Endothelial cell of umbilical vein (primary cell): ENCODE data around the gene RAB7B. TPM values are rescaled to one million over a fixed set of nuclear protein-coding genes. Genes with fewer than 3 reads are reported as not detected.

ENCODE experiments used
- BruUV-seq: library from RNA; stranded (reverse); fragments of 400-500 nt; replicated peaks from 2 replicates; lab custom pipeline; 2021; lab: Mats Ljungman, UMichigan
- CTCF ChIA-PET: fragments of 300-600, 350-600 bp; sonication (Branson Sonifier 250); formaldehyde crosslinking; loops from one replicate; lab custom pipeline; 2021; ENCODE audit warnings: antibody characterized with exemption, inconsistent platforms; lab: Charles Lee
- POLR2A ChIA-PET: fragments of 300-600, 350-600 bp; sonication (Branson Sonifier 250); formaldehyde crosslinking; loops from one replicate; lab custom pipeline; 2021; ENCODE audit warnings: antibody characterized with exemption, inconsistent platforms; lab: Charles Lee
- DNase-seq: peaks from one replicate; pipeline ENCODE4 v3.0.0-alpha.2; 2011; ENCODE audit warnings: low read depth, low spot score
- FAIRE-seq: peaks from 2 replicates; lab custom pipeline; 2011; peaks lifted over from hg19 to GRCh38; lab: Jason Lieb, UNC
- H2AFZ ChIP-seq: 2 replicates; pipeline ENCODE4 v1.6.0; 2012; ENCODE audit warnings: low read depth, low read length, control low read depth, inconsistent platforms
- H3K27ac ChIP-seq: 2 replicates; pipeline ENCODE4 v1.5.1; 2011; ENCODE audit warnings: low read depth, mild to moderate bottlenecking, control low read depth, low read length, moderate library complexity; ENCODE audit not compliant: insufficient read depth
- H3K27me3 ChIP-seq, 2 experiments: 2 replicates each; pipeline versions ENCODE4 v1.6.0 to v1.6.1; 2011; ENCODE audit warnings: low read length in 2 of 2, mixed read lengths in 1 of 2; ENCODE audit not compliant: control insufficient read depth in 2 of 2, insufficient read depth in 2 of 2
- H3K36me3 ChIP-seq, 2 experiments: 2 replicates in 1 of 2; 3 replicates in 1 of 2; pipeline ENCODE4 v1.5.1; 2011; ENCODE audit warnings: low read length in 2 of 2, mild to moderate bottlenecking in 1 of 2, moderate library complexity in 1 of 2; ENCODE audit not compliant: control insufficient read depth in 2 of 2, insufficient read depth in 2 of 2; ENCODE audit errors: extremely low read depth in 1 of 2
- H3K4me1 ChIP-seq: 3 replicates; pipeline ENCODE4 v1.5.1; 2011; ENCODE audit warnings: mild to moderate bottlenecking, low read length; ENCODE audit not compliant: control insufficient read depth, insufficient read depth; ENCODE audit errors: extremely low read depth
- H3K4me2 ChIP-seq: 2 replicates; pipeline ENCODE4 v1.6.1; 2011; ENCODE audit warnings: low read length, control low read depth, mixed read lengths; ENCODE audit not compliant: insufficient read depth
- H3K4me3 ChIP-seq, 3 experiments: fragments of 200-600 bp in 1 of 3; sonication (generic), shearing (Covaris generic) in 1 of 3; replicated peaks in 1 of 3; 2 replicates each; pipeline ENCODE4 v1.5.1; 2011 to 2016; ENCODE audit warnings: control low read depth in 3 of 3, low read length in 3 of 3, mild to moderate bottlenecking in 2 of 3, inconsistent platforms in 1 of 3, low read depth in 1 of 3, moderate library complexity in 1 of 3; ENCODE audit not compliant: insufficient read depth in 1 of 3
- H3K79me2 ChIP-seq: 2 replicates; pipeline ENCODE4 v1.6.0; 2012; ENCODE audit warnings: low read length, inconsistent platforms; ENCODE audit not compliant: control insufficient read depth, insufficient read depth
- H3K9ac ChIP-seq: replicated peaks from 2 replicates; pipeline ENCODE3; 2011; ENCODE audit warnings: low read length, control low read depth; ENCODE audit not compliant: insufficient read depth; ENCODE audit errors: extremely low read depth
- H3K9me1 ChIP-seq: replicated peaks from 3 replicates; pipeline ENCODE4 v1.6.0; 2011; ENCODE audit warnings: mild to moderate bottlenecking, low read length; ENCODE audit not compliant: control insufficient read depth, insufficient read depth; ENCODE audit errors: extremely low read depth
- H3K9me3 ChIP-seq: replicated peaks from 2 replicates; pipeline ENCODE4 v1.5.1; 2012; ENCODE audit warnings: low read length, inconsistent platforms; ENCODE audit not compliant: control insufficient read depth, insufficient read depth
- H4K20me1 ChIP-seq: replicated peaks from 2 replicates; pipeline ENCODE3; 2011; ENCODE audit warnings: mild to moderate bottlenecking, low read length; ENCODE audit not compliant: control insufficient read depth, insufficient read depth; ENCODE audit errors: extremely low read depth
- EZH2 ChIP-seq: IDR thresholded peaks from 2 replicates; pipeline ENCODE4 v1.6.1; 2012; ENCODE audit warnings: borderline replicate concordance, low read depth, mild to moderate bottlenecking, moderate library complexity, low read length, inconsistent platforms; ENCODE audit not compliant: severe bottlenecking
- FOS ChIP-seq: IDR thresholded peaks from 2 replicates; pipeline ENCODE4 v1.6.1; 2011; ENCODE audit warnings: mild to moderate bottlenecking, low read length, moderate library complexity, borderline replicate concordance; ENCODE audit not compliant: insufficient read depth
- JUN ChIP-seq: IDR thresholded peaks from 2 replicates; pipeline ENCODE4 v1.6.1; 2011; ENCODE audit warnings: borderline replicate concordance, low read depth; ENCODE audit not compliant: insufficient read length, insufficient read depth
- MYC ChIP-seq: IDR thresholded peaks from one replicate; pipeline ENCODE4 v1.6.1; 2011; ENCODE audit warnings: mild to moderate bottlenecking, low read depth, low read length
- POLR2A ChIP-seq: IDR thresholded peaks from 2 replicates; pipeline ENCODE4 v1.6.1; 2012; ENCODE audit warnings: low read depth, mild to moderate bottlenecking, control low read depth, low read length
- dilution Hi-C: fragments of 300-500 bp; cut with MboI; formaldehyde crosslinking; loops from one replicate; pipeline ENCODE4 v1.15.0; 2019; ENCODE audit warnings: low sequenced_read_pairs; ENCODE audit not compliant: extremely low pct_ligation_motif_present
- intact Hi-C: fragments of 100-400 bp; cut with micrococcal nuclease; formaldehyde crosslinking; loops from one replicate; pipeline ENCODE4 v1.10.0; 2022
- polyA plus RNA-seq, 4 experiments: library from polyadenylated mRNA; depleted of rRNA in 3 of 4; stranded (reverse) in 3 of 4; unstranded in 1 of 4; fragments of >200 nt; gene quantifications; 2 replicates each; pipeline versions ENCODE4 v1.2.1 to v1.2.3, GENCODE V29; 2011 to 2012; ENCODE audit warnings: missing spikeins in 1 of 4
- total RNA-seq: library from RNA; stranded (reverse); gene quantifications from 2 replicates; pipeline ENCODE4 v1.2.3, GENCODE V29; 2021
- TF ChIP-seq, protein P1 (sequence below): IDR thresholded peaks from 2 replicates; pipeline ENCODE4 v1.6.1; 2011; ENCODE audit not compliant: insufficient read depth, insufficient read length
- TF ChIP-seq, protein P2 (sequence below), 2 donors: IDR thresholded peaks; 1 replicate in 1 of 2; 2 replicates in 1 of 2; pipeline ENCODE4 v1.5.1; 2011; ENCODE audit warnings: low read length in 2 of 2, mild to moderate bottlenecking in 2 of 2, moderate library complexity in 2 of 2, control low read depth in 1 of 2, inconsistent platforms in 1 of 2, low read depth in 1 of 2; ENCODE audit not compliant: insufficient read depth in 1 of 2; ENCODE audit errors: extremely low read depth in 1 of 2

RAB7B gene
- total and polyA plus RNA-seq, 2 donors (not counting 3 experiments of a cell fraction or from before 2014, with no cell fraction given), result 0.15 TPM; not detected in 1

DNA sequence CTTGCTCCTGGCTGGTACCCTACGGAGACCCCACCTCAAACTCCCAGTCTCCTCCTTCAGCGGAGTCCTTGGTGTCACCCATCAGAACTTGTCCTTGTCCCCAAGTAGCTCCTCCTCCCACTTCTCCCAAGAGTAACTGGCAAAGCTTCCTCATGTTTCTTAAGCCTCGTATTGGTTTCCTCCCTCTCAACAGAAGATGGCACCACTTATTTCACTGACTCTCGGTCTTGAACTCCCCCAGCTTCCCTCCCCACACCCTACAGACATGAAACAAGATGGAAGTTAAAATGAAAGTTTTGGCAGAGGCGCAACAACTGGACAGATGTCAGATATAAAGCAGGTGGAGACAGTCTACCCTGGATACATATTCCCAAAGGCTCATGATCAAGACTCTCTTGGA lies 13.4 kb downstream of the RAB7B start:
- intact Hi-C loops (no loop called here), dilution Hi-C loops (loop anchor here (25.0 kb wide), 1 partner anchor 123 kb away; the partner anchor contains the start of gene AVPR1B)
- Histone ChIP-seq H3K79me2 (no peaks in the 10 kb centered on the region), H4K20me1 (no peaks in the 10 kb centered on the region), H3K4me1 (peaks cover 25% of the 10 kb centered on the region), H3K27me3 (no peaks in the 10 kb centered on the region), H3K4me3 (no peak overlapping the region), H3K27ac (no peak overlapping the region), H3K9me3 (no peaks in the 10 kb centered on the region), H2AFZ (no peak overlapping the region), H3K36me3 (no peaks in the 10 kb centered on the region), H3K4me2 (no peak overlapping the region), H3K9me1 (no peaks in the 10 kb centered on the region), H3K9ac (no peak overlapping the region)
- DNase-seq (no peak), FAIRE-seq (no peak)
- ChIA-PET CTCF (interaction anchor here (1.0 to 1.2 kb wide), 4 partner anchors 12 to 117 kb away, joined by 3 to 8 read pairs (median 5); no protein-coding TSS in a partner anchor), POLR2A (no interaction called here)
- no TSS peak for BruUV-seq
- TF ChIP-seq JUN, result no peak
- no peak for TF ChIP-seq MYC
- no peak for TF ChIP-seq FOS
- TF ChIP-seq EZH2, result no peak
- no peak for TF ChIP-seq POLR2A
- TF ChIP-seq, protein P1, sequence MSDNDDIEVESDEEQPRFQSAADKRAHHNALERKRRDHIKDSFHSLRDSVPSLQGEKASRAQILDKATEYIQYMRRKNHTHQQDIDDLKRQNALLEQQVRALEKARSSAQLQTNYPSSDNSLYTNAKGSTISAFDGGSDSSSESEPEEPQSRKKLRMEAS, result no peak
- TF ChIP-seq, protein P2, sequence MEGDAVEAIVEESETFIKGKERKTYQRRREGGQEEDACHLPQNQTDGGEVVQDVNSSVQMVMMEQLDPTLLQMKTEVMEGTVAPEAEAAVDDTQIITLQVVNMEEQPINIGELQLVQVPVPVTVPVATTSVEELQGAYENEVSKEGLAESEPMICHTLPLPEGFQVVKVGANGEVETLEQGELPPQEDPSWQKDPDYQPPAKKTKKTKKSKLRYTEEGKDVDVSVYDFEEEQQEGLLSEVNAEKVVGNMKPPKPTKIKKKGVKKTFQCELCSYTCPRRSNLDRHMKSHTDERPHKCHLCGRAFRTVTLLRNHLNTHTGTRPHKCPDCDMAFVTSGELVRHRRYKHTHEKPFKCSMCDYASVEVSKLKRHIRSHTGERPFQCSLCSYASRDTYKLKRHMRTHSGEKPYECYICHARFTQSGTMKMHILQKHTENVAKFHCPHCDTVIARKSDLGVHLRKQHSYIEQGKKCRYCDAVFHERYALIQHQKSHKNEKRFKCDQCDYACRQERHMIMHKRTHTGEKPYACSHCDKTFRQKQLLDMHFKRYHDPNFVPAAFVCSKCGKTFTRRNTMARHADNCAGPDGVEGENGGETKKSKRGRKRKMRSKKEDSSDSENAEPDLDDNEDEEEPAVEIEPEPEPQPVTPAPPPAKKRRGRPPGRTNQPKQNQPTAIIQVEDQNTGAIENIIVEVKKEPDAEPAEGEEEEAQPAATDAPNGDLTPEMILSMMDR (IDR thresholded peaks at IDR 0.05; ENCODE audit: extremely low read depth in 1 of 2, insufficient read depth in 1 of 2, low read depth in 1 of 2, low read length in 2 of 2), result no peak
